ENCODE results near the gene AFAP1.

Gene AFAP1

GRCh38 chr4:7782783-7783182 lies 156.9 kb downstream of the AFAP1 start:
- no peak for TF ChIP-seq POLR2AphosphoS5 (IDR thresholded peaks at IDR 0.05; ENCODE audit: low read depth, low read length)
- no peak for TF ChIP-seq FOXP2 (optimal IDR thresholded peaks at IDR 0.05; ENCODE audit: borderline replicate concordance, extremely low read depth, extremely low read length, insufficient read depth)
- no peak for TF ChIP-seq TAF1 (IDR thresholded peaks at IDR 0.05; ENCODE audit: borderline replicate concordance, insufficient read depth, low read length)
- TF ChIP-seq, protein P1, sequence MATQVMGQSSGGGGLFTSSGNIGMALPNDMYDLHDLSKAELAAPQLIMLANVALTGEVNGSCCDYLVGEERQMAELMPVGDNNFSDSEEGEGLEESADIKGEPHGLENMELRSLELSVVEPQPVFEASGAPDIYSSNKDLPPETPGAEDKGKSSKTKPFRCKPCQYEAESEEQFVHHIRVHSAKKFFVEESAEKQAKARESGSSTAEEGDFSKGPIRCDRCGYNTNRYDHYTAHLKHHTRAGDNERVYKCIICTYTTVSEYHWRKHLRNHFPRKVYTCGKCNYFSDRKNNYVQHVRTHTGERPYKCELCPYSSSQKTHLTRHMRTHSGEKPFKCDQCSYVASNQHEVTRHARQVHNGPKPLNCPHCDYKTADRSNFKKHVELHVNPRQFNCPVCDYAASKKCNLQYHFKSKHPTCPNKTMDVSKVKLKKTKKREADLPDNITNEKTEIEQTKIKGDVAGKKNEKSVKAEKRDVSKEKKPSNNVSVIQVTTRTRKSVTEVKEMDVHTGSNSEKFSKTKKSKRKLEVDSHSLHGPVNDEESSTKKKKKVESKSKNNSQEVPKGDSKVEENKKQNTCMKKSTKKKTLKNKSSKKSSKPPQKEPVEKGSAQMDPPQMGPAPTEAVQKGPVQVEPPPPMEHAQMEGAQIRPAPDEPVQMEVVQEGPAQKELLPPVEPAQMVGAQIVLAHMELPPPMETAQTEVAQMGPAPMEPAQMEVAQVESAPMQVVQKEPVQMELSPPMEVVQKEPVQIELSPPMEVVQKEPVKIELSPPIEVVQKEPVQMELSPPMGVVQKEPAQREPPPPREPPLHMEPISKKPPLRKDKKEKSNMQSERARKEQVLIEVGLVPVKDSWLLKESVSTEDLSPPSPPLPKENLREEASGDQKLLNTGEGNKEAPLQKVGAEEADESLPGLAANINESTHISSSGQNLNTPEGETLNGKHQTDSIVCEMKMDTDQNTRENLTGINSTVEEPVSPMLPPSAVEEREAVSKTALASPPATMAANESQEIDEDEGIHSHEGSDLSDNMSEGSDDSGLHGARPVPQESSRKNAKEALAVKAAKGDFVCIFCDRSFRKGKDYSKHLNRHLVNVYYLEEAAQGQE (IDR thresholded peaks at IDR 0.05; ENCODE audit: insufficient read depth in 1 of 2, low read depth in 2 of 2, low read length in 2 of 2) = no peak
- TF ChIP-seq SIN3A (IDR thresholded peaks at IDR 0.05; ENCODE audit: borderline replicate concordance, insufficient read depth, low read length) = no peak

GRCh38 chr4:7781993-7782392 lies 157.7 kb downstream of the AFAP1 start:
- TF ChIP-seq TAF1 (IDR thresholded peaks at IDR 0.05; ENCODE audit: borderline replicate concordance, insufficient read depth, low read length) = no peak
- TF ChIP-seq POLR2AphosphoS5 (IDR thresholded peaks at IDR 0.05; ENCODE audit: low read depth, low read length) = no peak
- TF ChIP-seq SIN3A (IDR thresholded peaks at IDR 0.05; ENCODE audit: borderline replicate concordance, insufficient read depth, low read length) = no peak
- TF ChIP-seq FOXP2 (optimal IDR thresholded peaks at IDR 0.05; ENCODE audit: borderline replicate concordance, extremely low read depth, extremely low read length, insufficient read depth) = no peak
- TF ChIP-seq, protein P1 (IDR thresholded peaks at IDR 0.05; ENCODE audit: insufficient read depth in 1 of 2, low read depth in 2 of 2, low read length in 2 of 2) = no peak

- TF ChIP-seq FOXP2 (optimal IDR thresholded peaks at IDR 0.05; ENCODE audit: borderline replicate concordance, extremely low read depth, extremely low read length, insufficient read depth) (peak; percentile 71), SIN3A (IDR thresholded peaks at IDR 0.05; ENCODE audit: borderline replicate concordance, insufficient read depth, low read length) (no peak)
These were observed 158.3 kb downstream of the AFAP1 start for GRCh38 chr4:7781366-7781765.

GRCh38 chr4:7780751-7781348 lies 158.8 kb downstream of the AFAP1 start:
- TF ChIP-seq TAF1 (IDR thresholded peaks at IDR 0.05; ENCODE audit: borderline replicate concordance, insufficient read depth, low read length) = no peak
- no peak for TF ChIP-seq FOXP2 (optimal IDR thresholded peaks at IDR 0.05; ENCODE audit: borderline replicate concordance, extremely low read depth, extremely low read length, insufficient read depth)
- no peak for TF ChIP-seq POLR2AphosphoS5 (IDR thresholded peaks at IDR 0.05; ENCODE audit: low read depth, low read length)

DNA sequence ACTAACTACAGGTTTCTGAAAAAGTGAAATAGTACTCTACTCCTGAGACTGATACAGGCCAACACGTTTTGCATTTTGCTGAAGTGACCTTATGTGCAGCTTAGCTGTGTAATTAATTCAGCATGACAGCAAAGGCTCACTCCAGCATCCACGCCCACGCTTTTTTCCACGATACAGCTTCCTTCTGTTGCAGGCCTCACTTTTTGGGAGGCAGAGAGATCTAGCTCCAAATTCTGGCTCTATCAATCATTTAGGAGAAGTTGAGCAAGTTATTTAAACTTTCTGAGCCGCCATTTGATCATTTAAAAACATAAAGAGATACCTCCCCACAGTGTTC lies 160.3 kb downstream of the AFAP1 start:
- TF ChIP-seq, protein P1 (IDR thresholded peaks at IDR 0.05; ENCODE audit: insufficient read depth in 1 of 2, low read depth in 2 of 2, low read length in 2 of 2) = no peak
- TF ChIP-seq POLR2AphosphoS5 (IDR thresholded peaks at IDR 0.05; ENCODE audit: low read depth, low read length) (no peak), TAF1 (IDR thresholded peaks at IDR 0.05; ENCODE audit: borderline replicate concordance, insufficient read depth, low read length) (no peak), SIN3A (IDR thresholded peaks at IDR 0.05; ENCODE audit: borderline replicate concordance, insufficient read depth, low read length) (no peak), FOXP2 (optimal IDR thresholded peaks at IDR 0.05; ENCODE audit: borderline replicate concordance, extremely low read depth, extremely low read length, insufficient read depth) (no peak)

DNA sequence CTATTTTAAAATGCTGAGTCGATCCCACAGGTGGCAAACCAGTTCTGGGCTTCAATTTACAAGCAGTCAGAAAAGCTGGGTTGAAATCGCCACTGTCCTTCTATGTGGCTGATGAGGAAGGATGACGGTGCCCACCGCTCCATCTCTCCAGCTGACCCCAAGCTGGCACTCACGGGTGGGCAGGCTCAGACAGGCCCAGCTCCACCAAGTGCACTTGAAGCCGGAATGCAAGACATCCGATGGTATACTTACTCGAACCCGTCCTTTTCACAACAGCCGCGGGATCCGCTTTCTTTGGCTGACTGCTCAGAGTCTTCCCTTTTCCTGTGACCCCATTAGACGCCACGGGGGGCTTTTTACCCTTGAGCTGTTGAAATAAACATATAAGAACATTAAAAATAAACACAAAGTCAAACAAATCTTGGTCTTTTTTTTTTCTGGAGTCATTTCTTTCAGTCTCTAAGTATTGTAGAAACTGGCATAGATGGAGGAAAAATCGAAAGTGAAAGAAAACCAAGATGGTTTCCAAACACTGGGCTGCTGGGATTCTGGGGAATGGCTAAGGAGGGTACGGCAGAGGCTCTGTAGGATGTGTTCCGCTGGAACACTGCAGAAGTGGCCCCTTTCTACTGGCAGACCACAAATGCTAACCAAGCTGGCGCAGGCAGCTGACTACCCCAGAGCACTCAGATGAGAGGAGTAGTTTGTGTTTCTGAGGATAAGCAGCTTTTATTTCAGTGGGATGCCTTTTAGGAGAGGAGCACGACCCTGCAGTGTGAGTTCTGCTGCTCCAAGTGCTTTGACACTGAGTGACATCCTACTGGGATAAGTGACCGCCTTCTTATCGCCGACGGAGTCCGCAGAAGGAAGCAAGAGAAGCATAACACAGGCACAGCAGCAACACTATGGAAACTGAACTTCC lies 160.9 kb downstream of the AFAP1 start:
- no peak for TF ChIP-seq FOXP2 (optimal IDR thresholded peaks at IDR 0.05; ENCODE audit: borderline replicate concordance, extremely low read depth, extremely low read length, insufficient read depth)
- no peak for TF ChIP-seq SIN3A (IDR thresholded peaks at IDR 0.05; ENCODE audit: borderline replicate concordance, insufficient read depth, low read length)
- TF ChIP-seq POLR2AphosphoS5 (IDR thresholded peaks at IDR 0.05; ENCODE audit: low read depth, low read length) = no peak

All from PFSK-1 (cell line).